ENCODE data around the gene RNASE9.
"Not testable (repeated sequence)": the region's sequence is repeated elsewhere in the genome, so short reads cannot be mapped to it uniquely, and the experiment has no call there.

RNASE9 gene

GRCh38 chr14:20578784-20579502 is 18.1 kb upstream of the RNASE9 start:
- no peak overlapping the region for H3K4me3 ChIP-seq (ENCODE audit: low read length)
- DNase-seq (ENCODE audit: low read depth, low spot score), result no peak

GRCh38 chr14:20578325-20578724 is 17.5 kb upstream of the RNASE9 start:
- no peak overlapping the region for H3K4me3 ChIP-seq (ENCODE audit: low read length)
- no peak for DNase-seq (ENCODE audit: low read depth, low spot score)

- H3K4me3 ChIP-seq (ENCODE audit: low read length); DNase-seq (ENCODE audit: low read depth, low spot score): not testable (repeated sequence)
Measured at GRCh38 chr14:20572382-20572990, 11.6 kb upstream of the RNASE9 start.

- not testable (repeated sequence) for DNase-seq (ENCODE audit: low read depth, low spot score); H3K4me3 ChIP-seq (ENCODE audit: low read length)
Measured at GRCh38 chr14:20570720-20571119, 9.9 kb upstream of the RNASE9 start.

- not testable (repeated sequence) for H3K4me3 ChIP-seq (ENCODE audit: low read length); DNase-seq (ENCODE audit: low read depth, low spot score)
Measured at GRCh38 chr14:20569865-20570264, 9.0 kb upstream of the RNASE9 start.

GRCh38 chr14:20569066-20569465 is 8.2 kb upstream of the RNASE9 start:
- no peak overlapping the region for H3K4me3 ChIP-seq (ENCODE audit: low read length)
- DNase-seq (ENCODE audit: low read depth, low spot score), result no peak

GRCh38 chr14:20568393-20568792 is 7.5 kb upstream of the RNASE9 start:
- no peak for DNase-seq (ENCODE audit: low read depth, low spot score)
- no peak overlapping the region for H3K4me3 ChIP-seq (ENCODE audit: low read length)

GRCh38 chr14:20567199-20567598 is 6.4 kb upstream of the RNASE9 start:
- not testable (repeated sequence) for DNase-seq (ENCODE audit: low read depth, low spot score); H3K4me3 ChIP-seq (ENCODE audit: low read length)

- no peak overlapping the region for H3K4me3 ChIP-seq (ENCODE audit: low read length)
- DNase-seq (ENCODE audit: low read depth, low spot score), result no peak
Measured at GRCh38 chr14:20564501-20564997, 3.7 kb upstream of the RNASE9 start.

- H3K4me3 ChIP-seq (ENCODE audit: low read length), result no peak overlapping the region
- DNase-seq (ENCODE audit: low read depth, low spot score), result no peak
Measured at GRCh38 chr14:20563971-20564370, 3.1 kb upstream of the RNASE9 start.

GRCh38 chr14:20559461-20559904 is 1.4 kb downstream of the RNASE9 start:
- no peak overlapping the region for H3K4me3 ChIP-seq (ENCODE audit: low read length)
- no peak for DNase-seq (ENCODE audit: low read depth, low spot score)

GRCh38 chr14:20557212-20557542 is 3.7 kb downstream of the RNASE9 start:
- no peak for DNase-seq (ENCODE audit: low read depth, low spot score)
- H3K4me3 ChIP-seq (ENCODE audit: low read length), result no peak overlapping the region

GRCh38 chr14:20556500-20557211 is 4.2 kb downstream of the RNASE9 start:
- no peak for DNase-seq (ENCODE audit: low read depth, low spot score)

GRCh38 chr14:20555845-20556244 is 5.0 kb downstream of the RNASE9 start:
- no peak overlapping the region for H3K4me3 ChIP-seq (ENCODE audit: low read length)
- DNase-seq (ENCODE audit: low read depth, low spot score), result no peak

More at GRCh38 chr14:20556500-20557211, 4.2 kb downstream of the RNASE9 start:
- H3K4me3 ChIP-seq (ENCODE audit: low read length), result no peak overlapping the region

- H3K4me3 ChIP-seq (ENCODE audit: low read length), result no peak overlapping the region
- no peak for DNase-seq (ENCODE audit: low read depth, low spot score)
Measured at GRCh38 chr14:20553024-20553423, 7.8 kb downstream of the RNASE9 start.

- no peak for DNase-seq (ENCODE audit: low read depth, low spot score)
- no peak overlapping the region for H3K4me3 ChIP-seq (ENCODE audit: low read length)
Measured at GRCh38 chr14:20551606-20552005, 9.2 kb downstream of the RNASE9 start.

- H3K4me3 ChIP-seq (ENCODE audit: low read length), result no peak overlapping the region
- DNase-seq (ENCODE audit: low read depth, low spot score), result no peak
Measured at GRCh38 chr14:20550926-20551325, 9.9 kb downstream of the RNASE9 start.

- no peak for DNase-seq (ENCODE audit: low read depth, low spot score)
- H3K4me3 ChIP-seq (ENCODE audit: low read length), result no peak overlapping the region
Measured at GRCh38 chr14:20548414-20549158, 12.3 kb downstream of the RNASE9 start.

- H3K4me3 ChIP-seq (ENCODE audit: low read length), result no peak overlapping the region
- DNase-seq (ENCODE audit: low read depth, low spot score), result no peak
Measured at GRCh38 chr14:20546877-20547276, 14.0 kb downstream of the RNASE9 start.

Measured in Jurkat, Clone E6-1 (cell line).